Neuronal stem cell (in vitro differentiated cells): Measurements from ENCODE around the gene SUSD1.

Experiments
- DNase-seq: peaks from one replicate; pipeline ENCODE4 v3.0.0-alpha.2; 2013; ENCODE audit warnings: low spot score
- H2AFZ ChIP-seq: one replicate; pipeline ENCODE4 v1.6.1; 2013; ENCODE audit warnings: mild to moderate bottlenecking, low read length, inconsistent platforms
- H2AK5ac ChIP-seq: 2 replicates; pipeline ENCODE4 v1.6.1; 2013; ENCODE audit warnings: low read depth, mild to moderate bottlenecking, inconsistent platforms, low read length, moderate library complexity, mixed read lengths
- H2BK120ac ChIP-seq: 2 replicates; pipeline ENCODE4 v1.6.1; 2013; ENCODE audit warnings: low read depth, mild to moderate bottlenecking, inconsistent platforms, low read length, moderate library complexity, mixed read lengths
- H2BK12ac ChIP-seq: one replicate; pipeline ENCODE4 v1.6.1; 2013; ENCODE audit warnings: low read length, inconsistent platforms
- H2BK15ac ChIP-seq: 2 replicates; pipeline ENCODE4 v1.6.1; 2013; ENCODE audit warnings: mild to moderate bottlenecking, low read length, inconsistent platforms, mixed read lengths
- H2BK5ac ChIP-seq: one replicate; pipeline ENCODE4 v1.6.1; 2013; ENCODE audit warnings: inconsistent platforms, mild to moderate bottlenecking, low read length, moderate library complexity
- H3K14ac ChIP-seq: one replicate; pipeline ENCODE4 v1.6.1; 2013; ENCODE audit warnings: low read length, inconsistent platforms
- H3K18ac ChIP-seq: 2 replicates; pipeline ENCODE4 v1.6.1; 2013; ENCODE audit warnings: low read length, inconsistent platforms
- H3K23ac ChIP-seq: 2 replicates; pipeline ENCODE4 v1.6.1; 2013; ENCODE audit warnings: low read depth, mild to moderate bottlenecking, mixed read lengths, low read length, inconsistent platforms; ENCODE audit not compliant: poor library complexity
- H3K27ac ChIP-seq: replicated peaks from 3 replicates; pipeline ENCODE4 v1.5.1; 2013; ENCODE audit warnings: low read length, inconsistent platforms
- H3K27me3 ChIP-seq, 3 experiments: 2 replicates each; pipeline ENCODE4 v1.6.1; 2013; ENCODE audit warnings: low read length in 3 of 3, mild to moderate bottlenecking in 2 of 3, inconsistent platforms in 1 of 3, low read depth in 1 of 3, mixed read lengths in 1 of 3, moderate library complexity in 1 of 3; ENCODE audit not compliant: control insufficient read depth in 3 of 3, insufficient read depth in 3 of 3
- H3K36me3 ChIP-seq, 2 donors: replicated peaks in 1 of 2; 2 replicates each; pipeline ENCODE4 v1.6.1; 2013; ENCODE audit warnings: low read length in 2 of 2; ENCODE audit not compliant: control insufficient read depth in 2 of 2, insufficient read depth in 2 of 2
- H3K4ac ChIP-seq: 2 replicates; pipeline ENCODE4 v1.6.1; 2013; ENCODE audit warnings: inconsistent platforms, mild to moderate bottlenecking, low read length, moderate library complexity
- H3K4me1 ChIP-seq, 2 donors: 1 replicate in 1 of 2; 2 replicates in 1 of 2; pipeline ENCODE4 v1.6.1; 2013; ENCODE audit warnings: low read length in 2 of 2, low read depth in 1 of 2; ENCODE audit not compliant: control insufficient read depth in 2 of 2, insufficient read depth in 1 of 2
- H3K4me2 ChIP-seq: one replicate; pipeline ENCODE4 v1.6.1; 2013; ENCODE audit warnings: mild to moderate bottlenecking, low read length, inconsistent platforms; ENCODE audit not compliant: insufficient read depth, poor library complexity, severe bottlenecking
- H3K4me3 ChIP-seq, 2 donors: 2 replicates each; pipeline ENCODE4 v1.5.1; 2013; ENCODE audit warnings: low read length in 2 of 2, mild to moderate bottlenecking in 2 of 2, inconsistent platforms in 1 of 2, moderate library complexity in 1 of 2
- H3K79me1 ChIP-seq: one replicate; pipeline ENCODE4 v1.6.1; 2013; ENCODE audit warnings: low read depth, mild to moderate bottlenecking, inconsistent platforms, low read length, moderate library complexity
- H3K9ac ChIP-seq: one replicate; pipeline ENCODE4 v1.6.1; 2013; ENCODE audit warnings: mild to moderate bottlenecking, low read depth, low read length, inconsistent platforms; ENCODE audit not compliant: poor library complexity
- H3K9me3 ChIP-seq, 2 donors: replicated peaks in 1 of 2; 2 replicates each; pipeline versions ENCODE3 to v1.6.1; 2013; ENCODE audit warnings: low read length in 2 of 2, mild to moderate bottlenecking in 2 of 2, inconsistent platforms in 1 of 2, low read depth in 1 of 2, mixed read lengths in 1 of 2, moderate library complexity in 1 of 2; ENCODE audit not compliant: control insufficient read depth in 2 of 2, insufficient read depth in 1 of 2
- H4K8ac ChIP-seq: one replicate; pipeline ENCODE4 v1.6.1; 2013; ENCODE audit warnings: low read depth, mild to moderate bottlenecking, inconsistent platforms, low read length, moderate library complexity
- H4K91ac ChIP-seq: one replicate; pipeline ENCODE4 v1.6.1; 2013; ENCODE audit warnings: low read length, low read depth, mild to moderate bottlenecking, inconsistent platforms; ENCODE audit not compliant: poor library complexity
- WGBS, 2 donors: extraction: QIAGEN DNeasy Blood & Tissue Kit; methylation state at CpG; one replicate each; pipeline ENCODE4 v1.1.7; 2013; ENCODE audit warnings: missing lambda C conversion rate in 2 of 2, mixed read lengths in 1 of 2; ENCODE audit not compliant: insufficient read length in 2 of 2, insufficient replicate concordance in 1 of 2; ENCODE audit errors: extremely low coverage in 2 of 2; 5-methylcytosine and 5-hydroxymethylcytosine counted together

Gene SUSD1

GRCh38 chr9:111994831-111995458, 180.2 kb downstream of the SUSD1 start:
- H2BK5ac ChIP-seq, result no peak overlapping the region
- H3K4me2 ChIP-seq, result no peak overlapping the region
- H3K4ac ChIP-seq, result no peak overlapping the region
- no peaks in the 10 kb centered on the region for H3K4me1 ChIP-seq
- H4K8ac ChIP-seq, result no peak overlapping the region
- H3K27ac ChIP-seq, result no peak overlapping the region
- no peak overlapping the region for H4K91ac ChIP-seq
- H2BK120ac ChIP-seq, result no peak overlapping the region
- H3K9ac ChIP-seq, result no peak overlapping the region
- H3K9me3 ChIP-seq, result no peaks in the 10 kb centered on the region
- H3K79me1 ChIP-seq, result no peaks in the 10 kb centered on the region
- no peak overlapping the region for H2AFZ ChIP-seq
- no peak overlapping the region for H2BK15ac ChIP-seq
- no peak overlapping the region for H3K4me3 ChIP-seq
- H3K36me3 ChIP-seq, result no peaks in the 10 kb centered on the region
- no peak overlapping the region for H3K18ac ChIP-seq
- H3K14ac ChIP-seq, result no peak overlapping the region
- H2AK5ac ChIP-seq, result no peak overlapping the region
- no CpG with 5 or more reads among the region's 10 CpGs for WGBS, 2 donors
- H3K23ac ChIP-seq, result no peak overlapping the region
- DNase-seq, result no peak
- H3K27me3 ChIP-seq, result peaks cover 0 to 2% (median 0%) of the 10 kb centered on the region in 3 experiments
- H2BK12ac ChIP-seq, result no peak overlapping the region

- Histone ChIP-seq H3K18ac (no peak overlapping the region), H2AK5ac (no peak overlapping the region), H3K14ac (no peak overlapping the region), H3K27me3 (peaks cover 0 to 2% (median 0%) of the 10 kb centered on the region in 3 experiments), H2BK120ac (no peak overlapping the region), H3K4ac (no peak overlapping the region), H2BK12ac (no peak overlapping the region), H3K36me3 (no peaks in the 10 kb centered on the region), H2AFZ (no peak overlapping the region), H4K91ac (no peak overlapping the region), H3K79me1 (no peaks in the 10 kb centered on the region), H2BK15ac (no peak overlapping the region), H3K4me3 (no peak overlapping the region), H3K9me3 (peaks cover 0 to under 1% of the 10 kb centered on the region in 2 donors), H3K27ac (no peak overlapping the region), H4K8ac (no peak overlapping the region), H3K4me1 (no peaks in the 10 kb centered on the region), H3K4me2 (no peak overlapping the region), H3K23ac (no peak overlapping the region), H3K9ac (no peak overlapping the region), H2BK5ac (no peak overlapping the region)
- no peak for DNase-seq
- no CpG with 5 or more reads among the region's 1 CpG for WGBS, 2 donors
Measured at GRCh38 chr9:111993319-111993718, 181.8 kb downstream of the SUSD1 start.

- H2BK12ac ChIP-seq, result no peak overlapping the region
- no peak overlapping the region for H4K91ac ChIP-seq
- H3K36me3 ChIP-seq, result no peaks in the 10 kb centered on the region
- H2AFZ ChIP-seq, result no peak overlapping the region
- no peak overlapping the region for H3K27ac ChIP-seq
- no peak overlapping the region for H3K14ac ChIP-seq
- H3K9me3 ChIP-seq, result peaks cover 0 to 3% of the 10 kb centered on the region in 2 donors
- H2BK5ac ChIP-seq, result no peak overlapping the region
- H3K4me1 ChIP-seq, result no peaks in the 10 kb centered on the region
- no peaks in the 10 kb centered on the region for H3K79me1 ChIP-seq
- no peak overlapping the region for H3K9ac ChIP-seq
- H2BK120ac ChIP-seq, result no peak overlapping the region
- no peak overlapping the region for H4K8ac ChIP-seq
- no peak overlapping the region for H3K4me2 ChIP-seq
- no CpG with 5 or more reads among the region's 2 CpGs for WGBS, 2 donors
- H3K18ac ChIP-seq, result no peak overlapping the region
- no peak overlapping the region for H2AK5ac ChIP-seq
- H2BK15ac ChIP-seq, result no peak overlapping the region
- no peak for DNase-seq
- H3K23ac ChIP-seq, result no peak overlapping the region
- H3K4me3 ChIP-seq, result no peak overlapping the region
- H3K4ac ChIP-seq, result no peak overlapping the region
- no peaks in the 10 kb centered on the region for H3K27me3 ChIP-seq
Measured at GRCh38 chr9:111992523-111992922, 182.6 kb downstream of the SUSD1 start.

GRCh38 chr9:111991179-111991578, 183.9 kb downstream of the SUSD1 start:
- Histone ChIP-seq H2AK5ac (no peak overlapping the region), H4K91ac (no peak overlapping the region), H2BK15ac (no peak overlapping the region), H3K36me3 (no peaks in the 10 kb centered on the region), H3K27me3 (no peaks in the 10 kb centered on the region), H2BK5ac (no peak overlapping the region), H3K23ac (no peak overlapping the region), H3K4me2 (no peak overlapping the region), H3K14ac (no peak overlapping the region), H2BK12ac (no peak overlapping the region), H3K27ac (no peak overlapping the region), H3K4ac (no peak overlapping the region), H2BK120ac (no peak overlapping the region), H3K18ac (no peak overlapping the region), H2AFZ (no peak overlapping the region), H3K79me1 (no peaks in the 10 kb centered on the region), H4K8ac (no peak overlapping the region), H3K9ac (no peak overlapping the region), H3K9me3 (peaks cover 0 to 3% of the 10 kb centered on the region in 2 donors), H3K4me1 (no peaks in the 10 kb centered on the region), H3K4me3 (no peak overlapping the region)
- no peak for DNase-seq
